CD4-positive, alpha-beta T cell treated with Interferon gamma for 1 hour (primary cell): Measurements from ENCODE around the gene NR3C2.
"Not testable (repeated sequence)": the region's sequence is repeated elsewhere in the genome, so short reads cannot be mapped to it uniquely, and the experiment has no call there.

ENCODE experiments used
- DNase-seq: peaks from one replicate; pipeline ENCODE4 v3.0.0-alpha.2; 2020

Gene NR3C2

GRCh38 chr4:148152868-148153625 is 289.2 kb downstream of the NR3C2 start:
- DNase-seq, result no peak

GRCh38 chr4:148151806-148152205 is 290.4 kb downstream of the NR3C2 start:
- DNase-seq, result no peak

- DNase-seq, result no peak
Measured at GRCh38 chr4:148145475-148145874, 296.7 kb downstream of the NR3C2 start.

GRCh38 chr4:148143174-148143573 is 299.0 kb downstream of the NR3C2 start:
- no peak for DNase-seq

GRCh38 chr4:148141501-148141900 is 300.7 kb downstream of the NR3C2 start:
- DNase-seq, result no peak

GRCh38 chr4:148126825-148127224 is 315.4 kb downstream of the NR3C2 start:
- DNase-seq, result no peak

- DNase-seq, result no peak
Measured at GRCh38 chr4:148124512-148124911, 317.7 kb downstream of the NR3C2 start.

GRCh38 chr4:148123161-148123560 is 319.1 kb downstream of the NR3C2 start:
- DNase-seq, result not testable (repeated sequence)

GRCh38 chr4:148120216-148120615 is 322.0 kb downstream of the NR3C2 start:
- no peak for DNase-seq

- no peak for DNase-seq
Measured at GRCh38 chr4:148118633-148119032, 323.6 kb downstream of the NR3C2 start.

- no peak for DNase-seq
Measured at GRCh38 chr4:148118179-148118578, 324.0 kb downstream of the NR3C2 start.

GRCh38 chr4:148116969-148117368 is 325.2 kb downstream of the NR3C2 start:
- no peak for DNase-seq

GRCh38 chr4:148116264-148116663 is 325.9 kb downstream of the NR3C2 start:
- DNase-seq, result no peak

- DNase-seq, result no peak
Measured at GRCh38 chr4:148114436-148114835, 327.8 kb downstream of the NR3C2 start.

GRCh38 chr4:148112231-148112982 is 329.8 kb downstream of the NR3C2 start:
- no peak for DNase-seq

- DNase-seq, result no peak
Measured at GRCh38 chr4:148110169-148110568, 332.0 kb downstream of the NR3C2 start.

GRCh38 chr4:148109216-148109615 is 333.0 kb downstream of the NR3C2 start:
- no peak for DNase-seq

GRCh38 chr4:148108766-148109165 is 333.4 kb downstream of the NR3C2 start:
- no peak for DNase-seq

- no peak for DNase-seq
Measured at GRCh38 chr4:148103597-148104355, 338.4 kb downstream of the NR3C2 start.

- DNase-seq, result no peak
Measured at GRCh38 chr4:148101790-148102189, 340.4 kb downstream of the NR3C2 start.

GRCh38 chr4:148101235-148101634 is 341.0 kb downstream of the NR3C2 start:
- DNase-seq, result no peak

- DNase-seq, result no peak
Measured at GRCh38 chr4:148097801-148098200, 344.4 kb downstream of the NR3C2 start.

GRCh38 chr4:148095346-148095923 is 346.8 kb downstream of the NR3C2 start:
- DNase-seq, result no peak
